HG03139 (cell line): Measurements from ENCODE around the gene ZBTB21.
"Not testable (repeated sequence)": the region's sequence is repeated elsewhere in the genome, so short reads cannot be mapped to it uniquely, and the experiment has no call there.

Experiments used
- ATAC-seq: cut with Tn5 transposase; IDR thresholded peaks from one replicate; pipeline ENCODE4 v1.9.1; 2021; ENCODE audit not compliant: unreplicated experiment

ZBTB21 gene

GRCh38 chr21:41954654-41955499, 55.3 kb downstream of the ZBTB21 start:
- no peak for ATAC-seq

- no peak for ATAC-seq
Measured at GRCh38 chr21:41953831-41954653, 56.1 kb downstream of the ZBTB21 start, which contains the start of gene C2CD2. Gene C2CD2 (minus strand): TSS chr21:41954018. CDS start chr21:41953648, 370 bp downstream.

DNA sequence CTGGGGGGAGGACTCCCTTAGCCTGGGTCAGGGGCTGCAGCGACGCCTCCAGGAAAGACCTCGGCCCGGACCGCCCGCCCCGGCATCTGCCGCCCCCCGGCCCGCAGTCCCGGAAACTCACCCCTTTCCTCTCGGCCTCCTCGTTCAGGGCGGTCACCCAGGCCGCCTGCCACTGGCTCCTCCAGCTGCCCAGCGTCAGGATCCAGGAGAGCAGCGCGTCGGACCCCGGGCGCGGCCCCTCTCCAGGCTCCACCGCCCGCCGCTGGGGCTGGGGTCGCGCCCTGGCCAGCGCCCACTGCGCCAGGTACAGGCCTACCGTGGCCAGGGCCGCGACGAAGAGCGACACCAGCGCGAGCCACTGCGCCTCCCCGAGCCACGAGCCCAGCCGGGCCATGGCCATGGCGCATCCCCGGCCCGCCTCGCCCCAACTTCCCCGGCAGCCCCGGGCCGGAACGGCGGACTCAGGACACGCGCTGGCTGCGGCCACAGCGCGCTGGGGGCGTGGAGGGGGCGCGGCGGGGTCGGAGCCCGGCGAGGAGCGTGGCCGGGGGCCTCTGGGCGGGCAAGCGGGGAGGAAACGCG, 56.8 kb downstream of the ZBTB21 start:
- no peak for ATAC-seq

DNA sequence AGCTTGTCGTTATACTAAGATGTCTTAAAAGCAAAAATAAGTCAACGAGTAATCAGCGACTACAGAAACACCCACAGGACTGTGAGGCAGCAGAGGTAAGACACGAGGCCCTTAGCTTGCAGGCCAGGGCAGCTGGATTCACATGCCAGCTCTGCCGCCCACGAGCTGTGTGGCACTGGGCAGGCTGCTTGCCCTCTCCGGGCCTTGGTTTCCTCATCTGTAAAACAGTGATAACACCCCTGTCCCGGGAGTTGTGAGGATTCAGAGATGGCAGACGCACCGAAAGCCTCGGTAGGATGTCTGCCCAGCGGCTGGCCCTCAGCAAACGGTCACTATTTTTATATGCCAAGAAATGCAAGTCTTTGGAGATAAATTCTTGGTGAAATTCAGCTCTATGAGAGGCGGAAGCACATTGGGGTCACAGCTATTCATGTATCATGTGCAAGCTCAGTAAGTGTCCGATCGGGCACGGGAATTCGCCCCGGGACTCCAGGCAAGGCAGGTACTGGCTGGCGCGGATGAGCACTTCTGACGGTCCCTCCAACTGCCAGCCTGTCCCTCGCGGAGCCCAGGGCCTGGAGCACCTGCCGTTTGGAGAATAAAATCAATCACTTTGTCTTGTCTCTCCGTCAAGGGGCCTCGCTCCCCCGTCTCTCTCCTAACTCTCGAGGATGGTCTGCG, 57.5 kb downstream of the ZBTB21 start:
- no peak for ATAC-seq

DNA sequence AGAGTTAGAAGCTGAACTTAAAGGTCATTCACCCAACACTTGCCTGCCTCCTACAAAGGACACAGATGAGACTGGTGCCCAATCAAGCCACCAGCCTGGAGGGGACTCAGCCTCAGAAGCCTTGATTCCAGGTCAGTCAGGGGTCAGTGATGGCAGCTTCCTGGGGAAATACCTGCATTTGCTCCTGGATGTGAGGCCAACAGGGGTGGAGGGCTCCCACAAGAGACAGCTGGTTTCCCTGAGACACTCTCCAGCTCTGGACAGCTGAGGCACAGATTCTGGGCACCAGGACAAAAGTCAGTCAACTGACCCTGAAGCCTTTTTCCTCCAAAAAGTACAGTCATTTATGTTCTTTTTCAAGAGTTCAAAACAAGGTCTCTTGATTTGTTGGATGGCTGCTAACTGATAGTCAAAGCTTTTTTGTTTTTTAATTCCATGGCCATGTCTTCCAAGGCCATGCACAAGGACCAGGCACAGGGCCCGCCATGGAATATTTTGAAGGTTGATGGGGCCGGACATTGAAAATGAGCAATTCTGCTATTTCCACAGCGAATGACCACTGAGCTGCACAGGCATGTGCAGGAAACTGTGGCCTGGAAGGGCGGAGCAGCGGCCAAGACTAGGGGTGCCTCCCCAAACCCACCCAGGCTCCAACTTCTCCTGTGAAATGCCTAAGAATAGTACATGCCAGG, 58.1 kb downstream of the ZBTB21 start:
- no peak for ATAC-seq

- ATAC-seq: no peak
Measured at GRCh38 chr21:41950941-41951351, 59.2 kb downstream of the ZBTB21 start.

DNA sequence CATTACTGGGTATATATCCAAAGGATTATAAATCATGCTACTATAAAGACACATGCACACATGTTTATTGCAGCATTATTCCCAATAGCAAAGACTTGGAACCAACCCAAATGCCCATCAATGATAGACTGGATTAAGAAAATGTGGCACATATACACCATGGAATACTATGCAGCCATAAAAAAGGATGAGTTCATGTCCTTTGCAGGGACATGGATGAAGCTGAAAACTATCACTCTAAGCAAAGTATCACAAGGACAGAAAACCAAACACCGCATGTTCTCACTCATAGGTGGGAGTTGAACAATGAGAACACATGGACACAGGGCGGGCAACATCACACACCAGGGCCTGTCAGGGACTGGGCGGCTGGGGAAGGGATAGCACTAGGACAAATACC, 60.5 kb downstream of the ZBTB21 start:
- not testable (repeated sequence) for ATAC-seq

DNA sequence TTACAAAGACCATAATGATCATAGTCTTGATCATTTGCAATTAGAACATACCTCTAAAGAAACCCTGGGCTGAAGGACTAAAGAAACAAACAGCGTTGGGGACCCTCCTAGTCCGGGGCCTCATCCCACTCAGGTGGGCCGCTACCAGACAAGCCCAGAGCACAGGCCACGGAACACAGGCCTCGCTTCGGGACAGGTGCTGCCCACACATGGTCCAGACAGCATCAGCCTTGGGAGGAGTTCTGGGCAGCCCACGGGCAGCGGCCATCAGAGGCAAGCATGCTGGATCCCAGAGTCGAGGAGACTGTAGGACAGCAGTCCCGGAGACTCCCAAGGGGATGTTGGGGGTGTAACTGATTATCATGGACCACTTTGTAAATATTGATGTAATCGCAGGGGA, 61.3 kb downstream of the ZBTB21 start:
- ATAC-seq: no peak

DNA sequence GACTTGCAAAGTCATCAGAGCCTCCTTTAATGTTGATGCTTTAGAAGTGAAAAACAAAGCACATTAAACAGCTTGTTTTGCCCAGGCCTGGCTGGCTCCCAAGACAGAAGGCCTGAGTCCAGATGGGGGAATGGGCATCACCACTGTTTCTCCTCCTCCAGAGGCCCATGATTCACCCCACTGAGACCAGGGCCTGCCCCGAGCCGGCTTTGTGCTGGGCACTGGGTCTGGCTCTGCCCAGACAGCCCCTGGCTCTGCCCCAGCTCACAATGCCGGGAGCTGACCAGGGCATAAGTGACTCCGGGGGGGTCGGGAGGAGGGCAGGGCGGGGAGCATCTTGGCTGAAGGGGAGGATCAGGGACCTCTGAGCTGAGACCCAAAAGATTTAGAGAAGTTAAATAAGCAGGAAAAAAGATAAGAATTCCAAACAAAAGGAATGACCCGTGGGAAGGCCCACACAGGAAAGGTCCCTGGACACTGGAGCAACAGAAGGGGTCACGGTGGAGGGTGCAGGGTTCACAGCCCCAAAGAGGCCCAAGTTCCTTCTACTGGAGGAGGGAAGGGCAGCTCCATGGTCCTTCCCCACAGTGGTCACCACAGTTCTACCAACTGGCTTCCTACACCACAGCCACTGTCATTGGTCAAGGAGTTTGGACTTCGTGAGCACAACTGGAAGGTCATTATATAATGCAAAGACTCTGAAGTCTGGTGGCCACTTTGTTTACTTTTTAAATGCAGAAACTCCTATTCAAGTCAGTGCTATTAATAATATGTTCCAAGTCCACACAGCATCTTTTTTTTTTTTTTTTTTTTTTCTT, 61.9 kb downstream of the ZBTB21 start:
- no peak for ATAC-seq

DNA sequence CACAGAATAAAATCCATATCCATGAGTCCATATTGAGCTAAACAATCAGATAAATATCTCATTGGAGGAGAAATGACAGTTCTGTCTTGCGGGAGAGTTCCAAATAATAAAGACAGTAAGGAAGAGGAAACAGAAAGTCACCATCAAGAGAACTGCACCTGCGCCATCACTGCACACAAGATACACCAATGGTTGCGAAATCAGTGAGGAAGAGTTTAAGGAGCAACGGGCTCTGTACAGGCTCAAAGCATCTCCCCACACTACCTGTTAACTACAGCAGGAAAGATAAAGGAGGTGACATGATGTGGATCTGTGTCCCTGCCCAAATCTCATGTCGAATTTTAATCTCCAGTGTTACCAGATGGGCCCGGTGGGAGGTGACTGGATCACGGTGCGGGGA, 64.2 kb downstream of the ZBTB21 start:
- ATAC-seq: no peak

- no peak for ATAC-seq
Measured at GRCh38 chr21:41943851-41944250, 66.3 kb downstream of the ZBTB21 start.

DNA sequence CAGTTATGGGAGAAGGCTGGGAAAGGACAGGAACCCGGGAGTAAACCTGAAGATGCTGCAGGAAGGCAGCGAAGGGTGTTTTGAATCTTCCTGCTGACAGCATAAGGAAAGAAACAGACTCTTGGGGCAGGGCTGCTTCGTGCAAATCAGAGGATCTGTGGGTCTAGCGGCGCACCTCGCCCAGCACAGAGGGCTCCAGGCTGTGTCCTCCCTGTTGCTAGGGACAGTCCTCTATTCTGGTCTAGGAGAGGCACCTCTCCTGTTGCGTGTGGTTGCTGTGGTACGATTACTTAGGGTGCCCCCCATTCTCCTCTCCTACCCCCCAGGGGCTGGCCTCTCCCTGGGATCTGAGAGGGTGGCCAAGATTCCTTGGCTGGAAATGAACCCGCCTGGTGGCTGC, 67.7 kb downstream of the ZBTB21 start:
- no peak for ATAC-seq

GRCh38 chr21:41941941-41942340, 68.2 kb downstream of the ZBTB21 start:
- no peak for ATAC-seq

- no peak for ATAC-seq
Measured at GRCh38 chr21:41940431-41940830, 69.7 kb downstream of the ZBTB21 start.

GRCh38 chr21:41939391-41939790, 70.8 kb downstream of the ZBTB21 start:
- no peak for ATAC-seq
